Suppressor macrophage (primary cell): ENCODE data around the gene KRTAP5-11.
A peak's percentile ranks its signal among the peaks of the same experiment; 100 is the strongest.
"Not testable (repeated sequence)": the region's sequence is repeated elsewhere in the genome, so short reads cannot be mapped to it uniquely, and the experiment has no call there.

Source experiments
- DNase-seq, 4 experiments: peaks; one replicate each; pipeline ENCODE4 v3.0.0-alpha.2; 2020 to 2022
- total RNA-seq, 17 experiments: gene quantifications; one replicate each; lab custom pipeline; 2026; ENCODE audit warnings: mixed read lengths in 6 of 17, inconsistent platforms in 3 of 17; lab: John Stamatoyannopoulos, UW

KRTAP5-11 gene
- total RNA-seq, result 0 to 0.22 (median 0) reads per million in 17 experiments

- no peak for DNase-seq
These were observed at the start of gene KRTAP5-11 for GRCh38 chr11:71582309-71582895. KRTAP5-11 (minus strand) TSS chr11:71582875; CDS start chr11:71582837, 38 bp downstream.

- DNase-seq, result not testable (repeated sequence)
These were observed 48.9 kb upstream of the KRTAP5-11 start for GRCh38 chr11:71631551-71631950.

- DNase-seq, result peak in 3 of 4 experiments; percentile 5 to 25 (median 11)
These were observed 47.4 kb upstream of the KRTAP5-11 start for GRCh38 chr11:71630071-71630470.

GRCh38 chr11:71628943-71629342 is 46.3 kb upstream of the KRTAP5-11 start:
- not testable (repeated sequence) for DNase-seq

GRCh38 chr11:71623226-71623625 is 40.6 kb upstream of the KRTAP5-11 start:
- DNase-seq, result not testable (repeated sequence)

GRCh38 chr11:71622561-71622960 is 39.9 kb upstream of the KRTAP5-11 start:
- not testable (repeated sequence) for DNase-seq

GRCh38 chr11:71615003-71615402 is 32.3 kb upstream of the KRTAP5-11 start:
- not testable (repeated sequence) for DNase-seq

GRCh38 chr11:71614366-71614917 is 31.8 kb upstream of the KRTAP5-11 start:
- not testable (repeated sequence) for DNase-seq

GRCh38 chr11:71613931-71614330 is 31.3 kb upstream of the KRTAP5-11 start:
- not testable (repeated sequence) for DNase-seq

GRCh38 chr11:71611218-71611910 is 28.7 kb upstream of the KRTAP5-11 start:
- not testable (repeated sequence) for DNase-seq

GRCh38 chr11:71608272-71608671 is 25.6 kb upstream of the KRTAP5-11 start:
- not testable (repeated sequence) for DNase-seq

GRCh38 chr11:71607520-71608216 is 25.0 kb upstream of the KRTAP5-11 start:
- DNase-seq, result not testable (repeated sequence)

GRCh38 chr11:71606853-71607519 is 24.3 kb upstream of the KRTAP5-11 start:
- not testable (repeated sequence) for DNase-seq

- not testable (repeated sequence) for DNase-seq
These were observed 22.3 kb upstream of the KRTAP5-11 start for GRCh38 chr11:71604798-71605488.

GRCh38 chr11:71603221-71603620 is 20.5 kb upstream of the KRTAP5-11 start:
- not testable (repeated sequence) for DNase-seq

GRCh38 chr11:71589546-71589920 is 6.9 kb upstream of the KRTAP5-11 start:
- not testable (repeated sequence) for DNase-seq

GRCh38 chr11:71588822-71589545 is 6.3 kb upstream of the KRTAP5-11 start:
- DNase-seq, result not testable (repeated sequence)

- not testable (repeated sequence) for DNase-seq
These were observed 5.6 kb upstream of the KRTAP5-11 start for GRCh38 chr11:71588314-71588713.

- not testable (repeated sequence) for DNase-seq
These were observed 3.0 kb upstream of the KRTAP5-11 start for GRCh38 chr11:71585673-71586072.

- peak in 3 of 4 experiments; percentile 40 to 60 (median 40) for DNase-seq
These were observed 294 bp upstream of the KRTAP5-11 start for GRCh38 chr11:71582969-71583368.

GRCh38 chr11:71581826-71582225 is 849 bp downstream of the KRTAP5-11 start:
- DNase-seq, result no peak
